Pulmonary artery endothelial cell (primary cell): ENCODE measurements around the gene MC1R. TPM values are rescaled to one million over a fixed set of nuclear protein-coding genes. Genes with fewer than 3 reads are reported as not detected.
"Not testable (repeated sequence)": the region's sequence is repeated elsewhere in the genome, so short reads cannot be mapped to it uniquely, and the experiment has no call there.

Experiments
- DNase-seq: peaks from one replicate; pipeline ENCODE4 v3.0.0-alpha.2; 2011; ENCODE audit warnings: low read depth, low spot score
- total RNA-seq: library from RNA; depleted of rRNA; stranded (reverse); fragments of >200 nt; gene quantifications from 2 replicates; pipeline ENCODE4 v1.2.3, GENCODE V29; 2014

MC1R gene
- 2.3 and 2.7 TPM in 2 replicates for total RNA-seq

- DNase-seq, result no peak
These were observed at the start of gene MC1R for GRCh38 chr16:89918453-89919347. Gene MC1R, plus strand, starts transcription at chr16:89918862. Its CDS starts 397 bp downstream, at chr16:89919259.

GRCh38 chr16:89869911-89870310 lies 48.8 kb upstream of the MC1R start:
- no peak for DNase-seq

GRCh38 chr16:89870440-89870839 lies 48.2 kb upstream of the MC1R start:
- DNase-seq, result no peak

DNA sequence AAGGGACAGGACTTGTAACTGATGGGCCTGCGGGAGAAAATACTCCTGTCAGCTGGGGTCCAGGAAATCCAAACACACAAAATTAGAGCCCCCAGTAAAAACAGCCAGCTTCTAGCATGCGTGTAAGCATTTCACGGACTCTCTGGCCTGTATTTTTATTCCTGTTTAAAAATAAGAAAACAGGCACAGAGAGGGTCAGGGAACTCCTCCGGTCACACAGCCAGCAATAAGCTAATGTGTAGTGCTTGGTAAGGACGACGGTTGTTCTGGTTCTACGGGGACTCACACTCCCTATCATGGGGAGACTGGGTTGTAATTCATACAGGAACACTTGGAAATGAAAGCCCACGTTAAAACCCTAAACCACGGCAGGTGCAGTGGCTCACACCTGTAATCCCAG lies 46.8 kb upstream of the MC1R start:
- DNase-seq, result no peak

GRCh38 chr16:89873109-89873971 lies 45.3 kb upstream of the MC1R start, which contains the start of gene TCF25:
Gene TCF25, plus strand, starts transcription at chr16:89873592. Its CDS starts 76 bp downstream, at chr16:89873668.
- peak; percentile 37 for DNase-seq

DNA sequence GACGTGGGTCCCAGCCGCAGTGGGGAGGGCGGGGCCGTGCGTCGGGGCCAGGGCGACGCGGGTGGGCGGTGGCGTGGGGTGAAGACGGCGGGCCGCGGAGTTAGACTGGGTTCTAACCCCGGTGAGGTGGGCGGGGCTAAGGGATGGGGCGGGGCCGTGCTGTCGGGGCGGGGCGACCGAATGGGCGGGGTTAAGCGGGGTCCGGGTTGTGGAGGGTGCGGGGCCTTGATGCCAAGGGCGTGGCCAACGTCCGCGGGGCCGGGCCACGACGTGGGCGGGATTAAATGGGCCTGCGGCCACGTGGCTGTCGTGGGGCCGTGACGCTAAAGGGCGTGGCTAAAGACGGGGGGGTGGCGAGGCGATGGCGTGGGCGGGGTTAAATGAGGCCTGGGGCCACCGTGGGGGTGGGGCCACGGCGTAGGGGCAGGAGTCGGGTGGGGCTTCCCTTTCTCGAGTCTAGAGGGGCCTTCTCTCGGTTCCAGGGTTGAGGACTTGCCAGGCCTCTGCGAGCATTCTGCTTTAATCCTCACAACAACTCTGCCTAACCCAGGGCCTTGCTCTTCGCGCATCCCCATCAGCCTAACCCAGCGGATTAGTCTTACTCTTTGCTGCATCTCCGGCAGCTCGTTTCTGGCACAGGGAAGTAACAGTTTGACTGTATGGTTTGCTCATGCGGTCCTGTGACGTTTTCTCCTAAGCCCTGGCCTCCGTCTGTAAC lies 44.5 kb upstream of the MC1R start:
- peak; percentile 72 for DNase-seq

DNA sequence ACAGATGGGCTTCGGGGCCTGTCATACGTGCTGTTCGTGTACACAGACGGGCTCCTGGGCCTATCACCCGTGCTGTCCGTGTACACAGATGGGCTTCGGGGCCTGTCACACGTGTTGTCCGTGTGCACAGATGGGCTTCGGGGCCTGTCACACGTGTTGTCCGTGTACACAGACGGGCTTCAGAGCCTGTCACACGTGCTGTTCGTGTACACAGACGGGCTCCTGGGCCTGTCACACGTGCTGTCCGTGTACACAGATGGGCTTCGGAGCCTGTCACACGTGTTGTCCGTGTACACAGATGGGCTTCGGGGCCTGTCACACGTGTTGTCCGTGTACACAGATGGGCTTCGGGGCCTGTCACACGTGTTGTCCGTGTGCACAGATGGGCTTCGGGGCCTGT lies 39.5 kb upstream of the MC1R start:
- not testable (repeated sequence) for DNase-seq

- no peak for DNase-seq
These were observed 37.9 kb upstream of the MC1R start for GRCh38 chr16:89880477-89881367.

GRCh38 chr16:89881368-89881730 lies 37.3 kb upstream of the MC1R start:
- DNase-seq, result no peak

GRCh38 chr16:89883346-89884040 lies 35.2 kb upstream of the MC1R start:
- DNase-seq, result no peak

GRCh38 chr16:89884041-89884421 lies 34.6 kb upstream of the MC1R start:
- DNase-seq, result no peak

DNA sequence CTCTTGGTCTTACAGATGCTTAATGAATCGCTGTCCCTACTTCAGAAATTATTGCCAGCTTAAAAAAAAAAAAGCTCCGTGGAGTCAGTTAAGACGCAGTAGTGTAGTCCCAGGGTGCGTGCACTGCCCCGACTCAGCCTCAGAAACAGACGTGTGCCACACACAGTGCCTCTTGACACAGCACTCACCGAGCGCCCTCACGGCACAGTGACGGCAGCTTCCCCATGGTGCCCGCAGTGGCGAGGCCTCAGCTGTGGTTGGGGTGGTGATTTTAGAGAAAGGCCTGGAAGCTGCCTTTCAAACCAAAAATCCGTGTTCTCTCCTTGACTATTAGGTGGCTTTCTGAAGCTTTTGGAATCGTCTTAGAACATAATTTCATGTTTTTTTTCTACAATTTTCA lies 31.4 kb upstream of the MC1R start:
- DNase-seq, result no peak

DNA sequence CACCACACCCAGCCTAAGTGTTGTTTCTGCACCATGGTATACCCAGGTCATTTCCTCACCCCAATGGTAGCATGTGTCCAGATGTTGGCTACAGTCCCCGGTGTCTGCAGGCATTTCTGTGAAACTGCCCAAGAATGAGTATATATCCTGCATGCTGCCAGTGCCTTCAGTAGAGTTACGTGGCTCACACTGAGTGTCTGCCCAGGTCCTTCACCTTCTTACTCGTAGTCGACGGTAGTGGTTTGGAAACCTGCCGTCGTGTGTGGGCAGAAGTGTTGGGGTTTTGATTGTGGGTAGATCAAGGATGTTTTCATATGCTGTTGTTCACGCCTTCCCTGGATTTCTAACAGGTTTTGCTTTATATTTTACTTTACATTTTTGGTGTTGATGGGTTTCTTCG lies 28.5 kb upstream of the MC1R start:
- DNase-seq, result no peak

DNA sequence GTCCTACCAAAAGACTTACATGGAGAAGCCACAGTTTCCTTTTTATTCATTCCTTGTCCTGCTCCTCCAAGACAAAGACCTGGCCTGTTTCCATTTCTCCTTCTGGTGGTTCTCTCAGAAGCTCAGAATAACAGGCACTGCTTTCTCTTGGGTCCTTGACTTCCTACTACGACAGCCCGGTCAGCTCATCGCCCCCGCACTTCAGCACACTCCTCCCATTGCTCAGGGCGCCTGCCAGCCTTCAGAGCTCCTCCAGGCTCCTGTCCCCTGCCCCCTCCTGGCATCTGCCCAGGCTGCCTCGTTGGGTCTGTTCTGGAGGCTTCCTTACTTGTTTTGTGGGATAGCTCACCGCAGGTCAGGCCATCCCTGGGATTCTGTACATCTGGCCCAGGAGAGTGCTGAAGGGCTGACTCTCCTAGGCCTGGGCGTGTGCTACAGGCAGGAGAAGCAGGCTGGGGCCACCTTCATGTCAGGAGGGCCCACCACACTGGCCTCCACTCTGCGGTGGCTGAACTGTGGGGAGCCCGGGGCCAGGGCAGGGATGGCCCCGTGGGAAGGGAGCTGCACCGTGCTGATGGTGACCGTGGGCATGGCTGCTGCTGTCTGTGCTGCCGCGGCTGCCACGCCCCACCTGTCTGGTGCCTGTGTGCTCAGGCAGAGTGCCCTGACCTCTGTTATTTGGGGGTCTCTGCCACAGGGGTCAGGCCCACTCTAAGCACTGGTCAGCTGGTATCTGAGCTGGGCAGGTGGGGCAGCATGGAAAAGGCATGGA lies 27.6 kb upstream of the MC1R start:
- DNase-seq, result no peak

- DNase-seq, result no peak
These were observed 26.5 kb upstream of the MC1R start for GRCh38 chr16:89892055-89892630.

GRCh38 chr16:89892635-89893034 lies 26.0 kb upstream of the MC1R start:
- no peak for DNase-seq

- DNase-seq, result no peak
These were observed 24.8 kb upstream of the MC1R start for GRCh38 chr16:89893642-89894548.
